EL (cell line): Measurements from ENCODE around the gene SLC16A6.
"Not testable (repeated sequence)": the region's sequence is repeated elsewhere in the genome, so short reads cannot be mapped to it uniquely, and the experiment has no call there.

Source experiments
- DNase-seq: peaks from one replicate; pipeline ENCODE4 v3.0.0-alpha.2; 2016

Gene SLC16A6

GRCh38 chr17:68290955-68291835, at the start of gene SLC16A6, which contains the start of gene ARSG:
SLC16A6 (minus strand) TSS chr17:68291127; CDS start chr17:68278320, 12,807 bp downstream.
ARSG (plus strand) TSS chr17:68291495; CDS start chr17:68307494, 15,999 bp downstream.
- peak; percentile 73 for DNase-seq

- peak; percentile 31 for DNase-seq
These were observed 43.5 kb upstream of the SLC16A6 start for GRCh38 chr17:68334393-68334792.

- DNase-seq = not testable (repeated sequence)
These were observed 41.0 kb upstream of the SLC16A6 start for GRCh38 chr17:68331932-68332331.

GRCh38 chr17:68329331-68329730, 38.4 kb upstream of the SLC16A6 start:
- DNase-seq = no peak

GRCh38 chr17:68328676-68329075, 37.7 kb upstream of the SLC16A6 start:
- DNase-seq = peak; percentile 44

- no peak for DNase-seq
These were observed 37.1 kb upstream of the SLC16A6 start for GRCh38 chr17:68327823-68328557.

- no peak for DNase-seq
These were observed 35.8 kb upstream of the SLC16A6 start for GRCh38 chr17:68326681-68327080.

- no peak for DNase-seq
These were observed 35.0 kb upstream of the SLC16A6 start for GRCh38 chr17:68325961-68326360.

GRCh38 chr17:68324654-68325336, 33.9 kb upstream of the SLC16A6 start:
- DNase-seq = no peak

- DNase-seq = no peak
These were observed 33.2 kb upstream of the SLC16A6 start for GRCh38 chr17:68324114-68324513.

- DNase-seq = no peak
These were observed 31.7 kb upstream of the SLC16A6 start for GRCh38 chr17:68322630-68323029.

- DNase-seq = no peak
These were observed 30.6 kb upstream of the SLC16A6 start for GRCh38 chr17:68321556-68321954.

GRCh38 chr17:68320943-68321555, 30.1 kb upstream of the SLC16A6 start:
- DNase-seq = no peak

GRCh38 chr17:68320311-68320865, 29.5 kb upstream of the SLC16A6 start:
- DNase-seq = no peak

GRCh38 chr17:68319410-68320162, 28.7 kb upstream of the SLC16A6 start:
- DNase-seq = no peak

- DNase-seq = peak; percentile 87
These were observed 27.4 kb upstream of the SLC16A6 start for GRCh38 chr17:68318103-68318991.

- no peak for DNase-seq
These were observed 26.5 kb upstream of the SLC16A6 start for GRCh38 chr17:68317458-68317857.

GRCh38 chr17:68315930-68316329, 25.0 kb upstream of the SLC16A6 start:
- DNase-seq = no peak

- DNase-seq = no peak
These were observed 24.1 kb upstream of the SLC16A6 start for GRCh38 chr17:68314916-68315535.

- no peak for DNase-seq
These were observed 19.2 kb upstream of the SLC16A6 start for GRCh38 chr17:68310152-68310551.
